CD4-positive, alpha-beta T cell (primary cell): ENCODE data around the gene SEPTIN11. TPM values are rescaled to one million over a fixed set of nuclear protein-coding genes. Genes with fewer than 3 reads are reported as not detected.

Experiments used
- ATAC-seq: fragments of 200-7000 bp; cut with Tn5 transposase; one replicate; pipeline ENCODE4 v1.10.0; 2022; ENCODE audit warnings: mild to moderate bottlenecking; ENCODE audit not compliant: poor library complexity
- CTCF ChIA-PET: fragments of 350-600 bp; sonication (Branson Sonifier 250); formaldehyde crosslinking; loops from one replicate; lab custom pipeline; 2021; ENCODE audit warnings: antibody characterized with exemption, inconsistent platforms; lab: Charles Lee
- POLR2A ChIA-PET: fragments of 350-600 bp; sonication (Branson Sonifier 250); formaldehyde crosslinking; loops from one replicate; lab custom pipeline; 2021; ENCODE audit warnings: antibody characterized with exemption, inconsistent platforms; lab: Charles Lee
- DNase-seq, 14 experiments: peaks; one replicate each; pipeline ENCODE4 v3.0.0-alpha.2; 2013 to 2020; ENCODE audit warnings: mixed read lengths in 2 of 14
- H3K27ac ChIP-seq, 2 donors: one replicate each; pipeline versions ENCODE4 v1.5.1 to v1.7.0; 2013; ENCODE audit warnings: low read length in 2 of 2, low read depth in 1 of 2, mild to moderate bottlenecking in 1 of 2
- H3K27me3 ChIP-seq, 2 experiments: 1 replicate in 1 of 2; 2 replicates in 1 of 2; pipeline versions ENCODE4 v1.6.1 to v1.7.0; 2013; ENCODE audit warnings: low read length in 2 of 2, control low read depth in 1 of 2, mild to moderate bottlenecking in 1 of 2, moderate library complexity in 1 of 2; ENCODE audit not compliant: insufficient read depth in 2 of 2, control insufficient read depth in 1 of 2
- H3K36me3 ChIP-seq: one replicate; pipeline ENCODE4 v1.6.1; 2013; ENCODE audit warnings: low read length, control low read depth; ENCODE audit not compliant: insufficient read depth
- H3K4me1 ChIP-seq: one replicate; pipeline ENCODE4 v1.6.1; 2013; ENCODE audit warnings: low read length, control low read depth; ENCODE audit not compliant: insufficient read depth
- H3K4me3 ChIP-seq: one replicate; pipeline ENCODE4 v1.5.1; 2013; ENCODE audit warnings: mild to moderate bottlenecking, low read length, moderate library complexity
- H3K9me3 ChIP-seq, 2 experiments: 1 replicate in 1 of 2; 2 replicates in 1 of 2; pipeline versions ENCODE4 v1.6.1 to v1.7.0; 2013; ENCODE audit warnings: low read length in 2 of 2, mild to moderate bottlenecking in 2 of 2, control low read depth in 1 of 2, moderate library complexity in 1 of 2; ENCODE audit not compliant: control insufficient read depth in 1 of 2, insufficient read depth in 1 of 2
- H3K27ac Mint-ChIP-seq: one replicate; pipeline ENCODE4 v1.8.0; 2020; ENCODE audit warnings: mixed read lengths
- H3K27me3 Mint-ChIP-seq: one replicate; pipeline ENCODE4 v1.8.0; 2021; ENCODE audit warnings: mixed read lengths
- H3K36me3 Mint-ChIP-seq: one replicate; pipeline ENCODE4 v1.8.0; 2021; ENCODE audit warnings: low read depth, mixed read lengths
- H3K4me1 Mint-ChIP-seq: one replicate; pipeline ENCODE4 v1.8.0; 2021; ENCODE audit warnings: low read depth, mixed read lengths
- H3K4me3 Mint-ChIP-seq: one replicate; pipeline ENCODE4 v1.8.0; 2020; ENCODE audit warnings: mild to moderate bottlenecking, mixed read lengths
- H3K9me3 Mint-ChIP-seq: one replicate; pipeline ENCODE4 v1.8.0; 2020; ENCODE audit warnings: mixed read lengths
- intact Hi-C, 2 experiments: fragments of 100-400 bp; cut with DNase I in 1 of 2; cut with micrococcal nuclease in 1 of 2; formaldehyde crosslinking; loops; one replicate each; pipeline versions ENCODE4 v1.15.1 to v1.9.0; 2023 to 2025; cut with DNase I, micrococcal nuclease
- total RNA-seq, 174 experiments: library from RNA in 2 of 174; stranded (reverse) in 2 of 174; gene quantifications; one replicate each; pipeline ENCODE4 v1.2.3 and lab custom pipeline; 2021 to 2026
- TF ChIP-seq, protein P1 (sequence below): fragments of 200-600 bp; IDR thresholded peaks from one replicate; pipeline ENCODE4 v1.8.0; 2022; ENCODE audit warnings: antibody characterized with exemption, mild to moderate bottlenecking

SEPTIN11 gene
- total RNA-seq, 2 experiments from 2014 or later: 8.1 to 9.4 TPM

DNA sequence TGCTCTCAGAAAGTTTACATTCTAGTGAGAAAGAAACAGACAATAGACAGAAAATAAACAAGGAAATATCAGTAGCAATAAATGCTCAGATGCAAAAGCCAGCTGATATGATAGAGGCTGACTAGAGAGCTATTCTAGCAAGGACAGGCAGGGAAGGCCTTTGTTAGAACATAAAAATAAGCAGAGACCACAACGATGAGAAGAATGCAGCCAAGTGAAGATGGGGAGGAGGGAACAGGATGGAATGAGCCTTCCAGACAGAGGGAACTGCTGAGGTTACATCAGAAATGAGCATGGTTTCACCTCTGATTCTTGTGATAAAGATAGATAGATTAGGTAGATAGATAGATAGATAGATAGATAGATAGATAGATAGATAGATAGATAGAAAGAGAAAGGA lies 44.0 kb upstream of the SEPTIN11 start:
- Mint-ChIP-seq H3K27me3 (no peaks in the 10 kb centered on the region), H3K27ac (no peak overlapping the region), H3K36me3 (no peaks in the 10 kb centered on the region), H3K4me3 (no peak overlapping the region), H3K9me3 (no peaks in the 10 kb centered on the region), H3K4me1 (no peaks in the 10 kb centered on the region)
- intact Hi-C loops: no loop called here
- Histone ChIP-seq H3K27ac (no peak overlapping the region), H3K27me3 (peaks cover 0 to 4% of the 10 kb centered on the region in 2 experiments), H3K36me3 (no peaks in the 10 kb centered on the region), H3K4me1 (no peaks in the 10 kb centered on the region), H3K9me3 (no peaks in the 10 kb centered on the region), H3K4me3 (no peak overlapping the region)
- ChIA-PET CTCF (no interaction called here), POLR2A (no interaction called here)
- ATAC-seq: no peak
- TF ChIP-seq, protein P1, sequence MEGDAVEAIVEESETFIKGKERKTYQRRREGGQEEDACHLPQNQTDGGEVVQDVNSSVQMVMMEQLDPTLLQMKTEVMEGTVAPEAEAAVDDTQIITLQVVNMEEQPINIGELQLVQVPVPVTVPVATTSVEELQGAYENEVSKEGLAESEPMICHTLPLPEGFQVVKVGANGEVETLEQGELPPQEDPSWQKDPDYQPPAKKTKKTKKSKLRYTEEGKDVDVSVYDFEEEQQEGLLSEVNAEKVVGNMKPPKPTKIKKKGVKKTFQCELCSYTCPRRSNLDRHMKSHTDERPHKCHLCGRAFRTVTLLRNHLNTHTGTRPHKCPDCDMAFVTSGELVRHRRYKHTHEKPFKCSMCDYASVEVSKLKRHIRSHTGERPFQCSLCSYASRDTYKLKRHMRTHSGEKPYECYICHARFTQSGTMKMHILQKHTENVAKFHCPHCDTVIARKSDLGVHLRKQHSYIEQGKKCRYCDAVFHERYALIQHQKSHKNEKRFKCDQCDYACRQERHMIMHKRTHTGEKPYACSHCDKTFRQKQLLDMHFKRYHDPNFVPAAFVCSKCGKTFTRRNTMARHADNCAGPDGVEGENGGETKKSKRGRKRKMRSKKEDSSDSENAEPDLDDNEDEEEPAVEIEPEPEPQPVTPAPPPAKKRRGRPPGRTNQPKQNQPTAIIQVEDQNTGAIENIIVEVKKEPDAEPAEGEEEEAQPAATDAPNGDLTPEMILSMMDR: no peak
- DNase-seq: no peak

DNA sequence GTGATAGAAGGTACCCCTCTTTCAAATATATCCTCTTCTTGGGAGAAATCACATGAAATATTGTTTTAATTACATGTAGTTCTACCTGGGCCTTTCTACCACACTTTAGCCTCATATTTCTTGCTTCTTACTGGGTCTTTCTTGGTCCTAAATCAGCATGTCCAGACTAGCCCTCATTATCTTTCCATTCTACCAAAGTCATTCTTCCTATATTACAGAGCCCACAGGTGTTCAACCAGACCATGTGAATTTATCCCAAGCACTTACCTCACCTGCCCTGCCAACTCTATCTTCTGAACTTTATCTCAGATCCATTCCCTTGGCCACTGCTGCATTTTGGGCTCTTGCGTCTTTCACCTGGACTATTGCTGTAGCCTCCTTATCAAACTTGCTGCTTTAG lies 39.8 kb upstream of the SEPTIN11 start:
- H3K4me3 Mint-ChIP-seq: no peak overlapping the region
- TF ChIP-seq, protein P1: no peak
- Histone ChIP-seq H3K4me3 (no peak overlapping the region), H3K36me3 (no peaks in the 10 kb centered on the region), H3K4me1 (no peaks in the 10 kb centered on the region), H3K27me3 (no peaks in the 10 kb centered on the region), H3K27ac (no peak overlapping the region), H3K9me3 (no peaks in the 10 kb centered on the region)
- intact Hi-C loops: no loop called here
- ChIA-PET CTCF (interaction anchor here (0.9 to 1.2 kb wide), 2 partner anchors 12 to 13 kb away, joined by 3 read pairs; no protein-coding TSS in a partner anchor), POLR2A (no interaction called here)
- no peaks in the 10 kb centered on the region for H3K9me3 Mint-ChIP-seq
- H3K27me3 Mint-ChIP-seq: no peaks in the 10 kb centered on the region
- H3K36me3 Mint-ChIP-seq: no peaks in the 10 kb centered on the region
- no peak for ATAC-seq
- H3K4me1 Mint-ChIP-seq: no peaks in the 10 kb centered on the region
- no peak for DNase-seq
- H3K27ac Mint-ChIP-seq: no peak overlapping the region

DNA sequence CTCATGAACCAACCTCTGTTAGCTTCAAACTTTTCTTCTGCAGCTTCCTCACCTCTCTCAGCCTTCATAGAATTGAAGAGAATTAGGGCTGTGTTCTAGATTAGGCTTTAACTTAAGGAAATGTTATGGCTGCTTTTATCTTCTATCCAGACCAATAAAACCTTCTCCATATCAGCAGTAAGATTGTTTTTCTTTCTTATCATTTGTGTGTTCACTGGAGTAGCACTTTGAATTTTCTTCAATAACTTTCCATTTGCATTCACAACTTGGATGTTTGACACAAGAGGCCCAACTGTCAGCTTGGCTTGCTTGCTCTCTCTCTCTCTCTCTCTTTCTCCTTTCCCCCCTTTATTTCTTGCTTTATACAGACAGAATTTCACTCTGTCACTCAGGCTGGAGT lies 28.8 kb upstream of the SEPTIN11 start:
- Histone ChIP-seq H3K27ac (no peak overlapping the region), H3K27me3 (no peaks in the 10 kb centered on the region), H3K4me1 (no peaks in the 10 kb centered on the region), H3K9me3 (no peaks in the 10 kb centered on the region), H3K4me3 (no peak overlapping the region), H3K36me3 (no peaks in the 10 kb centered on the region)
- TF ChIP-seq, protein P1: no peak
- ChIA-PET POLR2A (interaction anchor here (1.0 kb wide), 1 partner anchor 16 kb away, joined by 4 read pairs; no protein-coding TSS in a partner anchor), CTCF (interaction anchor here (1.3 kb wide), 1 partner anchor 10 kb away, joined by 3 read pairs; no protein-coding TSS in a partner anchor)
- H3K27me3 Mint-ChIP-seq: no peaks in the 10 kb centered on the region
- DNase-seq: no peak
- no peaks in the 10 kb centered on the region for H3K36me3 Mint-ChIP-seq
- intact Hi-C loops: no loop called here
- H3K27ac Mint-ChIP-seq: no peak overlapping the region
- H3K4me1 Mint-ChIP-seq: no peaks in the 10 kb centered on the region
- ATAC-seq: no peak
- no peak overlapping the region for H3K4me3 Mint-ChIP-seq
- no peaks in the 10 kb centered on the region for H3K9me3 Mint-ChIP-seq
